Fibroblast of skin of right biceps (primary cell): ENCODE data around the gene ESRRA.
"Not testable (repeated sequence)": the region's sequence is repeated elsewhere in the genome, so short reads cannot be mapped to it uniquely, and the experiment has no call there.

Experiments used
- DNase-seq: peaks from one replicate; pipeline ENCODE4 v3.0.0-alpha.2; 2013

Gene ESRRA

GRCh38 chr11:64314146-64314804 is 9.0 kb downstream of the ESRRA start:
- no peak for DNase-seq

- no peak for DNase-seq
Observed at GRCh38 chr11:64314805-64315561, 9.7 kb downstream of the ESRRA start.

- not testable (repeated sequence) for DNase-seq
Observed at GRCh38 chr11:64315667-64316526, 10.6 kb downstream of the ESRRA start.

DNA sequence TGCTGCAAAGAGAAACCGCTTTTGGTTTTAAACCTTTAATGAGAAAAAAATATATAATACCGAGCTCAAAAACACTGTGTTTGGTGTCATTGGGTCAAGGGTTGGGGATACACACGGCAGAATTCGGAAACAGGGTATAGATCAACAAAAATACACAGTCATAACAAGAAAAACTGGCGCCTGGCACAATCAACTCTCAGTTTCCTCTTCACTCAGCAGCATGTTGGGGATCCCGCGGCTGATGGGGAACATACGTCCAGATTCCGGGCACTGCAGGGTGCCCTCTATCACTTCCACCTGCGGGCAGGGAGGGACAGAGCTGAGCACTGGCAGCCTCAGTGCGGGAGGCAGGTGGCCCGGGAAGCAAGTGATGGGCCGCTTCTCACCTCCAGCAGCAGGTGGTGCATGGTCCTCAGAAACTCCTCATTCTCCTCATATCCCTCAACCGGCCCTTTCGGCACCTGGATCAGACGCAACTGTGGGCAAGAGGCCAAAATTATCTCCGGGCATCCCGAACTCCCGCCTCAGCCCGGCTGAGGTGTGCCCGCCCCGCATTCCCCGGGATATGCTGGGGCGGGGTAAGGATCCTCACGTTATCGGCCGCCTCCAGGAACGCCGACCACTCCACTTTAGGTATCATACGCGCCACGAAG is 11.5 kb downstream of the ESRRA start:
- DNase-seq = no peak

DNA sequence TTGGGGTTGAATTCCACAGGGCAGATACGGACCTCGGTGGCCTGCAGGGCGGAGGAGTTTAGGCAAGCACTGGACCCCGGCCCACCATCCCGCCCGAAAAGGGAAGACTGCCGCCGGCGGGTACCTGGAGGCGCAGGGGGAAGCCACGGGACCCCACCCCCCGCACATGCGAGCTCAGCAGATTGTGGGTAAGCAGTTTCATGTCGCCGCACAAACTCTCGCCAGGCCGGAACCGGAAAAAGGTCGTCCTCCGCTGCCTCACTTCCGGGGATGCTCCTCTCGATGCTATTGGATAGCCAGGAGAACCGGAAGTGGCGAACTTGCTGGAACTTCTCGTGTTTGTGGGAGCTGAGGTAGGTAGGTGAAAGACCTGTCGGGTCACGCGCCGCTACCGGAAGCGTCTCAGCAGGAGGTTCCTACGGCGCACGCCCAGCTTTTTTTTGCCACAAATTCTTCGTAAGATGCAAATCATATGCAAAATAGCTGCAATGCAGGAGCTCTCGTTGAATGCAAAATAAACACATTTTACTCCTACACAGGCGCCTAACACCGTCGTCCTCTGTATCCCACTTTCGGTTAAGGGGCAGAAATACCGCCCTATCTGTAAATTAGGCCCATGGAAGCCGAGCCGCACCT is 12.1 kb downstream of the ESRRA start, which contains the start of gene TRMT112:
Gene TRMT112 (minus strand): TSS at position 235 of the 636 bp plus-strand sequence. CDS start 33 bp downstream, at position 202.
- peak; percentile 97 for DNase-seq

DNA sequence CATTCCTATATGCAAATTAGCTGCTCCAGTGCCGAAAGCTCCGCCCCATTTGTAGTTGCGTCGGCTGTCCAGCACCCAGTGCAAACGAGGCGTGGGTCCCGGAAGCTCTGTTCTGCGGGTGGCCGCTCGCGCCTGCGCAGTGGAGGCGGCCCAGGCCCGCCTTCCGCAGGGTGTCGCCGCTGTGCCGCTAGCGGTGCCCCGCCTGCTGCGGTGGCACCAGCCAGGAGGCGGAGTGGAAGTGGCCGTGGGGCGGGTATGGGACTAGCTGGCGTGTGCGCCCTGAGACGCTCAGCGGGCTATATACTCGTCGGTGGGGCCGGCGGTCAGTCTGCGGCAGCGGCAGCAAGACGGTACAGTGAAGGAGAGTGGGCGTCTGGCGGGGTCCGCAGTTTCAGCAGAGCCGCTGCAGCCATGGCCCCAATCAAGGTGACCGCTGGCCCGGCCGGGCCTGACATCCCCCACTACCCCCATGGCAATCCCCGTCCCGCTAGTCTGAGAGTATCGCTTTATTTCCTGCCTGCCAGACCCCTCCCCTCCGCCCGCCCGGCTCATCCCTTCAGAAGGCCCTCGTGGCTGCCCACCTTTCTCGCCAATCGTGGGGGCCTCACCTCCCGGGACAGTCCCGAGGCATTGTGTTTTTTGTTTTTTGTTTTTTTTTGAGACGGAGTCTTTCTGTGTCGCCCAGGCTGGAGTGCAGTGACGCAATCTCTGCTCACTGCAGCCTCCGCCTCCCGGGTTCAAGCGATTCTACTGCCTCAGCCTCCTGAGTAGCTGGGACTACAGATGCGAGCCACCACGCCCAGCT is 12.8 kb downstream of the ESRRA start, which contains the start of gene PRDX5:
Gene PRDX5 (plus strand): TSS at position 161 of the 805 bp plus-strand sequence. CDS start 95 bp downstream, at position 256.
- peak; percentile 96 for DNase-seq

GRCh38 chr11:64318766-64319761 is 13.7 kb downstream of the ESRRA start:
- DNase-seq = no peak

DNA sequence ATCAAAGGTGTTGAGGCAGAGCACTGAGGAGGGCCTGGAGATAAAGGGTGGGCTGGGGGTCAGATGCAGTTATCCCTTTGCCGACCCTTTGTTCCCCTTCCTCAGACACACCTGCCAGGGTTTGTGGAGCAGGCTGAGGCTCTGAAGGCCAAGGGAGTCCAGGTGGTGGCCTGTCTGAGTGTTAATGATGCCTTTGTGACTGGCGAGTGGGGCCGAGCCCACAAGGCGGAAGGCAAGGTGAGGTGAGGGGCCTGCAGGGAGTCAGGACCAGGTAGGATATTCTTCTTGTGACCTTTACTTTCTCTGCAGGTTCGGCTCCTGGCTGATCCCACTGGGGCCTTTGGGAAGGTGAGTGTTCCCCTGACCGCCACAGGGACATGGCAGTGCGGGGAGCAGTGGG is 15.2 kb downstream of the ESRRA start:
- no peak for DNase-seq

DNA sequence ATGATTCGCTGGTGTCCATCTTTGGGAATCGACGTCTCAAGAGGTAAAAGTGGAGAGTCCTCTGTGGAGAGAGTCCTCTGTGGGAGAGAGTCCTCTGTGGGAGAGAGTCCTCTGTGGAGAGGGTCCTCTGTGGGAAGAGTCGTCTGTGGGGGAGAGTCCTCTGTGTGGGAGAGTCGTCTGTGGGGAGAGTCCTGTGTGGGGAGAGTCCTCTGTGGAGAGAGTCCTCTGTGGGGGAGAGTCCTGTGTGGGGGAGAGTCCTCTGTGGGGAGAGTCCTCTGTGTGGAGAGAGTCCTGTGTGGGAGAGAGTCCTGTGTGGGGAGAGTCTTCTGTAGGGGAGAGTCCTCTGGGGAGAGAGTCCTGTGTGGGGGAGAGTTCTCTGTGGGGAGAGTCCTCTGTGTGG is 15.7 kb downstream of the ESRRA start:
- DNase-seq = no peak

GRCh38 chr11:64321533-64321932 is 16.2 kb downstream of the ESRRA start:
- DNase-seq = no peak

DNA sequence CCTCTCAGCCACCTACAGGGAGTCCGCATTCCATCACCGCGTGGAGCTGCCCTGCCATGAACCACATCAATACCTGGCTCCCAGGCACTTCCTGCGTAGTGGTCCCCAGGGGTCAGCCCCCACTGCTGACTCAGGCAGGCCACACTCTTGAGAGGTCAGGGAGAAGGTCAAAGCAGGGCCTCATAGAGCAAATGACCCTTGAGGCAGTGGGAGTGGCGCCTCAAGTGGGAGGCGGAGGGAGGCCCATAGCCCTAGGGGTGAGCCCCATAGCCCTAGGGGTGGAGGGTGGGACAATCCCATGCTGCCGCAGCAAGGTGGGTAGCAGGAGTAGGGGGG is 17.6 kb downstream of the ESRRA start:
- DNase-seq = no peak

- no peak for DNase-seq
Observed at GRCh38 chr11:64323373-64323772, 18.0 kb downstream of the ESRRA start.

DNA sequence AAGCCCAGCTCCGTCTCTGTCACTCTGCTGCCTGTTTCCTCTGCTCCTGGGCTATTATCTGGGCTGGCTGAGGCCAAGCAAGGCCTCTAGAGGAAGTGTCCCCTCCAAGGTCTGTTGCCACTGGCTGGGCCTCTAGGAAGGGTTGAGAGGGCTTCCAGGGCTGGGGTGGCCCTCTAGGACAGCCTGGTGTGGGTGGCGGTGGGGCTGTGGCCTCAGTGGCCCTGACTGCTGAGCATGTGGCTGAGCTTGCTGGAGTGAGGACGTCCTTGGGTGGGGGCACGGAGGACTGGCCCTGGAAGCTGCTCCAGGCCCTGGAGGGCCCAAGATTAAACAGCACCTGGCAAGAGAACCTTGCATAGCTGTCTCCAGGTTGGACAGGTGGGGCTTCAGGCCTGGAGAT is 18.7 kb downstream of the ESRRA start:
- not testable (repeated sequence) for DNase-seq

DNA sequence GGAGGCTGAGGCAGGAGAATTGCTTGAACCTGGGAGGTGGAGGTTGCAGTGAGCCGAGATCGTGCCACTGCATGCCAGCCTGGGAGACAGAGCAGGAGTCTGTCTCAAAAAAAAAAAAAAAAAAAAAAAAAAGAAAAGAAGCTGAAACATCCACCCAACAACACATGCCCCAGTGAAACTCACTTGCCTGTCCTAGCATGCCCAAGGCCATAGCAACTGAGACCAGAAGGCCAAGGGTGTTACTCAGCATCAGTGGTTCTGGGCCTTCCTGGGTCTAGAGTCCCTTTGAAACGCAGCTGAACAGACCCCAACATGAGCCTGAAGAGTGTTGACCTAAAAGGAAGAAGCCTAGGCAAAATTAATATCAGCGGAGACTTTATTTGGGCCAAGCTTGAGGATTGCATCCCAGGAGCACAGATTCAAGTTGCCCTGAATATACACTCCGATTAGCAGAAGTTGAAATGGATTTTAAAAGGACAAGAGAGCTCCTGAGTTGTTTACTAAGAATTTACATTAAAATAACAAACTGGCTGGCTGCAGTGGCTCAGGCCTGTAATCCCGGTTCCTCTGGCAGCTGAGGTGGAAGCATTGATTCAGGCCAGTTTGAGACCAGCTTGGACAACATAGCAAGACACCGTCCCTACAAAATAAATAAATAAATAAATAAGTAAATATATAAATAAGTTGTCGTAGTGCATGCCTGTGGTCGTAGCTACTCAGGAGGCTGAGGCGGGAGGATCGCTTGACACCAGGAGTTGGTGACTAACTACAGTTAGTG is 19.6 kb downstream of the ESRRA start:
- no peak for DNase-seq

GRCh38 chr11:64327375-64327774 is 22.1 kb downstream of the ESRRA start:
- no peak for DNase-seq

DNA sequence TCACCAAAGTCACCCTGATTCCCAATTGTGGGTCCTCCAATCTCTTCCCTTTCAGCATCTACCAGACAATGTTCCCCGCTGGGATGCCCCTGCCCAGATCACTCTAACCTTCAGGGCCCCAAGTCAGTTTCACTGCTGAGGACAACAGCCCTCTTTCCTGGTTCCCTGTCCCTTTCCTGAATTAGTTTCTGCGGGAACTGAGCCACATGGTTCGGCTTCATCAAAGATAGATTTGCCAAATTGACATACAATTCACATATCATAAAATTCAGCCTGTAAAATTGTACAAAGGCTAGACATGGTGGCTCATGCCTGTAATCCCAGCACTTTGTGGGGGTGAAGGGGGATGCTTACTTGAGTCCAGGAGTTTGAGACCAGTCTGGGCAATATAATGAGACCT is 22.7 kb downstream of the ESRRA start:
- DNase-seq = no peak

DNA sequence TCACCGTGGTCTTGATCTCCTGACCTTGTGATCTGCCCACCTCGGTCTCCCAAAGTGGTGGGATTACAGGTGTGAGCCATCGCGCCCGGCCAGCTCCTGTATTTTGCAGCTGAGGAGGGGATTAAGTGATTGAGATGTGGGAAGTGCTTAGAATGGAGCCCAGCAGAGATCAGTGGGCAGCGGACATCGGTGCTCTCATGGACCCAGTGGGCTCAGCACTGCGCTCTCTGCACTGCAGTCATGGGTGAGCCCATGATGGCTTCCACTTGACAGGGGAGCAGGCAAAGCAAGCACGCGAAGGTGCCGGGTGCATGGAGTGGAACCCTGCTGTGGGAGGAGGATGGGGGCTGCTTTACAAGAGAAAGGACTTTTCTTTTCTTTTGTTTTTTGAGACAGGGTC is 25.6 kb downstream of the ESRRA start:
- DNase-seq = no peak

DNA sequence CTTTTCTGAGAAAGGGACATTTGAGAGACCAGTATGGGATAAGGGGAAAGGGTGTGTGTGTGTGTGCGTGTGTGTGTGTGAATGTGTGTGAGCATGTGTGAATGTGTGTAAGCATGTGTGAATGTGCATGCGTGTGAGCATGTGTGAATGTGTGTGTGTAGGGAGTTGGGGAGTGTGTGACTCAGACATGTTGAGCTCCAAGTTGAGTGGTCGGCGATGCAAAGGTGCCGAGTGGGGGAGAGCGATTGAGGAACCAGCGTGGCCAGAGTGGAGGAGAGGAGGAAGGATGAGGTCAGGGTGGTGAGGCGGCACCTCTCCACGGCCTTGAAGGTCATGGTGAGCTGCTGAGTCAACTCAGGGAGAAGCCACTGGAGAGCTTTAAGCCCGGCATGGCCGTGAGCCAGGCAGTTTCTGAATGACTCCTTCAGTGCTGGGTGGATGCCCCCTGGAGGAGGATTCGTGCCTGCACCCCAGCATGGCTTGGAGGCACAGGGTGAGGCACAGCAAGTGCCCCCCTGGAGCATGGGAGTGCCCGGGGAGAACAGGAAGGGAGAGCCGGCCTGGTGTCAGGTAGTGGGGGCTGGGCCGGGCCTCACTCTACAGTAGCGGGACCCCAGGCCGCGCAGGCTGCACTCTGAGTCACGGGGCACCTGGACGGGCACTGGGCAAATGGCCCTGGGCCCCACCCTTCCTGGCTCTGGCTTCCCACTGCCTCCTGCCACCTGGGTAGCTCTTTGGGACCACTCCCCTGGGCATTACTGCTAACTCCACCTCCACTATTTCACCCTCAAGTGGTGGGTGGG is 26.4 kb downstream of the ESRRA start:
- DNase-seq = peak; percentile 83

GRCh38 chr11:64333556-64333955 is 28.2 kb downstream of the ESRRA start:
- no peak for DNase-seq
